Measurements from ENCODE around the gene PIAS1. TPM values are rescaled to one million over a fixed set of nuclear protein-coding genes. Genes with fewer than 3 reads are reported as not detected.

PIAS1 gene
- total RNA-seq, 1 donor from 2014 or later: 17.1 TPM

GRCh38 chr15:68188647-68189046 lies 134.5 kb downstream of the PIAS1 start:
- H3K4me3 ChIP-seq: no peak overlapping the region
- peaks cover 8 to 19% of the 10 kb centered on the region in 2 donors for H3K4me1 ChIP-seq
- no peak for TF ChIP-seq CTCF (IDR thresholded peaks at IDR 0.05)
- peaks cover 9 to 42% of the 10 kb centered on the region in 2 donors for H3K36me3 ChIP-seq
- H3K27me3 ChIP-seq: no peaks in the 10 kb centered on the region
- no peaks in the 10 kb centered on the region for H3K9me3 ChIP-seq
- no peak for DNase-seq (ENCODE audit: low spot score in 2 of 2)
- H3K27ac ChIP-seq: peak overlapping the region in 1 of 2 donors; percentile 37
- intact Hi-C loops (cut with DNase I): no loop called here

GRCh38 chr15:68190048-68190447 lies 135.9 kb downstream of the PIAS1 start:
- no peaks in the 10 kb centered on the region for H3K27me3 ChIP-seq
- H3K36me3 ChIP-seq: peaks cover 4 to 32% of the 10 kb centered on the region in 2 donors
- H3K4me3 ChIP-seq: no peak overlapping the region
- DNase-seq (ENCODE audit: low spot score in 2 of 2): no peak
- H3K27ac ChIP-seq: no peak overlapping the region
- no peak for TF ChIP-seq CTCF (IDR thresholded peaks at IDR 0.05)
- intact Hi-C loops (cut with DNase I): no loop called here
- peaks cover 8 to 19% of the 10 kb centered on the region in 2 donors for H3K4me1 ChIP-seq
- no peaks in the 10 kb centered on the region for H3K9me3 ChIP-seq

GRCh38 chr15:68191555-68191954 lies 137.4 kb downstream of the PIAS1 start:
- peaks cover 8 to 18% of the 10 kb centered on the region in 2 donors for H3K4me1 ChIP-seq
- no peak overlapping the region for H3K27ac ChIP-seq
- intact Hi-C loops (cut with DNase I): no loop called here
- no peak for TF ChIP-seq CTCF (IDR thresholded peaks at IDR 0.05)
- no peak for DNase-seq (ENCODE audit: low spot score in 2 of 2)
- no peaks in the 10 kb centered on the region for H3K27me3 ChIP-seq
- H3K4me3 ChIP-seq: no peak overlapping the region
- H3K9me3 ChIP-seq: no peaks in the 10 kb centered on the region
- peaks cover 4 to 27% of the 10 kb centered on the region in 2 donors for H3K36me3 ChIP-seq

- no peaks in the 10 kb centered on the region for H3K9me3 ChIP-seq
- H3K4me3 ChIP-seq: no peak overlapping the region
- TF ChIP-seq CTCF (IDR thresholded peaks at IDR 0.05): no peak
- intact Hi-C loops (cut with DNase I): no loop called here
- no peak overlapping the region for H3K27ac ChIP-seq
- H3K4me1 ChIP-seq: peaks cover 3 to 15% of the 10 kb centered on the region in 2 donors
- no peaks in the 10 kb centered on the region for H3K27me3 ChIP-seq
- peaks cover 4 to 25% of the 10 kb centered on the region in 2 donors for H3K36me3 ChIP-seq
- DNase-seq (ENCODE audit: low spot score in 2 of 2): no peak
These were observed 138.0 kb downstream of the PIAS1 start for GRCh38 chr15:68192117-68192516.

GRCh38 chr15:68192804-68193486 lies 138.8 kb downstream of the PIAS1 start:
- Histone ChIP-seq H3K9me3 (no peaks in the 10 kb centered on the region), H3K36me3 (peaks cover 0 to 25% of the 10 kb centered on the region in 2 donors), H3K27me3 (no peaks in the 10 kb centered on the region), H3K27ac (no peak overlapping the region), H3K4me3 (no peak overlapping the region), H3K4me1 (peaks cover 0 to 10% of the 10 kb centered on the region in 2 donors)
- no peak for TF ChIP-seq CTCF (IDR thresholded peaks at IDR 0.05)
- no peak for DNase-seq (ENCODE audit: low spot score in 2 of 2)
- intact Hi-C loops (cut with DNase I): no loop called here
